ENCODE data around the gene PCDHGC4. TPM values are rescaled to one million over a fixed set of nuclear protein-coding genes. Genes with fewer than 3 reads are reported as not detected.

Gene PCDHGC4
- total and polyA plus RNA-seq, 2 of the 13 experiments (the other 11 are each of a cell fraction or from before 2014, with no cell fraction given): 0.07 TPM; not detected in 1

GRCh38 chr5:141507387-141508091, 22.7 kb downstream of the PCDHGC4 start:
- Histone ChIP-seq H3K27ac (ENCODE audit: extremely low read length, insufficient read depth, low read length) (no peak overlapping the region), H3K9me3 (ENCODE audit: low read length) (no peaks in the 10 kb centered on the region), H3K36me3 (replicated peaks in 1 of 2; ENCODE audit: control insufficient read depth in 1 of 2, insufficient read depth in 2 of 2, low read length in 2 of 2) (no peaks in the 10 kb centered on the region), H3K4me1 (ENCODE audit: insufficient read depth, low read length) (peaks cover 6% of the 10 kb centered on the region; the same call in 1 of the 2 replicates), H3K27me3 (ENCODE audit: control insufficient read depth in 1 of 2, insufficient read depth in 2 of 2, low read length in 2 of 2) (no peaks in the 10 kb centered on the region; a peak in 1 of 5 replicates), H4K20me1 (ENCODE audit: insufficient read depth, low read length) (no peaks in the 10 kb centered on the region), H3K9ac (ENCODE audit: insufficient read depth, low read depth, low read length) (no peak overlapping the region), H3K4me3 (replicated peaks in 1 of 3; ENCODE audit: insufficient read depth in 1 of 3, low read depth in 2 of 3, low read length in 3 of 3) (no peak overlapping the region), H3K4me2 (ENCODE audit: low read depth, low read length) (no peak overlapping the region), H2AFZ (ENCODE audit: low read length) (no peak overlapping the region), H3K79me2 (ENCODE audit: insufficient read depth, low read length) (no peaks in the 10 kb centered on the region)
- no peak for FAIRE-seq
- intact Hi-C loops (cut with micrococcal nuclease; ENCODE audit: unreplicated experiment) (no loop called here), in situ Hi-C loops (cut with HindIII; ENCODE audit: extremely low pct_ligation_motif_present, low pct_unique_long_range_greater_than_20kb) (no loop called here)
- POLR2A ChIA-PET: no interaction called here
- no TSS peak for BruUV-seq (replicated peaks)
- no peak for TF ChIP-seq PAXIP1 (CRISPR knock-in tag; conservative IDR thresholded peaks at IDR 0.05)
- TF ChIP-seq NPAS2 (CRISPR knock-in tag; IDR thresholded peaks at IDR 0.05; ENCODE audit: borderline replicate concordance): no peak
- TF ChIP-seq GPN1 (CRISPR knock-in tag; IDR thresholded peaks at IDR 0.05; ENCODE audit: borderline replicate concordance): no peak
- DNase-seq (ENCODE audit: low spot score): no peak
- no peak for ATAC-seq
- 74% methylated on average over 10 of the region's 11 CpGs for WGBS (ENCODE audit: low lambda C conversion rate)
- CTCF ChIA-PET (ENCODE audit: low intra/inter-chr PET ratio, low total read pairs): no interaction called here

- TF ChIP-seq FOXP4 (CRISPR knock-in tag; IDR thresholded peaks at IDR 0.05) (no peak), ZNF12 (CRISPR knock-in tag; IDR thresholded peaks at IDR 0.05) (no peak), ISL2 (CRISPR knock-in tag; IDR thresholded peaks at IDR 0.05) (no peak), ZBTB34 (CRISPR knock-in tag; IDR thresholded peaks at IDR 0.05) (no peak)
- ChIA-PET CTCF (ENCODE audit: low intra/inter-chr PET ratio, low total read pairs) (no interaction called here), POLR2A (no interaction called here)
- H3K36me3 ChIP-seq (replicated peaks in 1 of 2; ENCODE audit: control insufficient read depth in 1 of 2, insufficient read depth in 2 of 2, low read length in 2 of 2): 0 out of 5 replicates have a peak, but pooled peaks cover 2 to 4% of the 10 kb centered on the region in 2 experiments
- no peak overlapping the region for H3K27ac ChIP-seq (ENCODE audit: extremely low read length, insufficient read depth, low read length)
- intact Hi-C loops (cut with micrococcal nuclease; ENCODE audit: unreplicated experiment): no loop called here
- 34% methylated on average over 9 of the region's 9 CpGs for WGBS (ENCODE audit: low lambda C conversion rate)
- H3K27me3 ChIP-seq (ENCODE audit: control insufficient read depth in 1 of 2, insufficient read depth in 2 of 2, low read length in 2 of 2): no peaks in the 10 kb centered on the region; a peak in 1 of 5 replicates
- no peak; the same call in 2 of the 3 replicates for ATAC-seq
- H2AFZ ChIP-seq (ENCODE audit: low read length): no peak overlapping the region
- no peak for FAIRE-seq
- DNase-seq (ENCODE audit: low spot score): no peak
- BruUV-seq (replicated peaks): no TSS peak
- H3K4me2 ChIP-seq (ENCODE audit: low read depth, low read length): peak overlapping the region; percentile 7; the same call in 1 of the 2 replicates
- H3K9ac ChIP-seq (ENCODE audit: insufficient read depth, low read depth, low read length): no peak overlapping the region
- peaks cover 6% of the 10 kb centered on the region; the same call in 1 of the 2 replicates for H3K4me1 ChIP-seq (ENCODE audit: insufficient read depth, low read length)
- no peaks in the 10 kb centered on the region for H3K79me2 ChIP-seq (ENCODE audit: insufficient read depth, low read length)
- no peaks in the 10 kb centered on the region for H4K20me1 ChIP-seq (ENCODE audit: insufficient read depth, low read length)
- H3K9me3 ChIP-seq (ENCODE audit: low read length): no peaks in the 10 kb centered on the region
- in situ Hi-C loops (cut with HindIII; ENCODE audit: extremely low pct_ligation_motif_present, low pct_unique_long_range_greater_than_20kb): no loop called here
- H3K4me3 ChIP-seq (replicated peaks in 1 of 3; ENCODE audit: insufficient read depth in 1 of 3, low read depth in 2 of 3, low read length in 3 of 3): peak overlapping the region in 1 of 3 experiments; percentile 10; a peak in 2 of 6 replicates
Observed at GRCh38 chr5:141508440-141508797, 23.6 kb downstream of the PCDHGC4 start.

Measured in HepG2 (cell line).